ACHN (cell line): ENCODE data around the gene VIM.

Experiments used
- DNase-seq: peaks from one replicate; pipeline ENCODE4 v3.0.0-alpha.2; 2015
- in situ Hi-C: cut with HindIII; loops from 2 replicates; pipeline ENCODE4 v1.10.0; 2017; ENCODE audit warnings: low sequenced_read_pairs, low pct_ligation_motif_present, low pct_unique_long_range_greater_than_20kb

The VIM gene

DNA sequence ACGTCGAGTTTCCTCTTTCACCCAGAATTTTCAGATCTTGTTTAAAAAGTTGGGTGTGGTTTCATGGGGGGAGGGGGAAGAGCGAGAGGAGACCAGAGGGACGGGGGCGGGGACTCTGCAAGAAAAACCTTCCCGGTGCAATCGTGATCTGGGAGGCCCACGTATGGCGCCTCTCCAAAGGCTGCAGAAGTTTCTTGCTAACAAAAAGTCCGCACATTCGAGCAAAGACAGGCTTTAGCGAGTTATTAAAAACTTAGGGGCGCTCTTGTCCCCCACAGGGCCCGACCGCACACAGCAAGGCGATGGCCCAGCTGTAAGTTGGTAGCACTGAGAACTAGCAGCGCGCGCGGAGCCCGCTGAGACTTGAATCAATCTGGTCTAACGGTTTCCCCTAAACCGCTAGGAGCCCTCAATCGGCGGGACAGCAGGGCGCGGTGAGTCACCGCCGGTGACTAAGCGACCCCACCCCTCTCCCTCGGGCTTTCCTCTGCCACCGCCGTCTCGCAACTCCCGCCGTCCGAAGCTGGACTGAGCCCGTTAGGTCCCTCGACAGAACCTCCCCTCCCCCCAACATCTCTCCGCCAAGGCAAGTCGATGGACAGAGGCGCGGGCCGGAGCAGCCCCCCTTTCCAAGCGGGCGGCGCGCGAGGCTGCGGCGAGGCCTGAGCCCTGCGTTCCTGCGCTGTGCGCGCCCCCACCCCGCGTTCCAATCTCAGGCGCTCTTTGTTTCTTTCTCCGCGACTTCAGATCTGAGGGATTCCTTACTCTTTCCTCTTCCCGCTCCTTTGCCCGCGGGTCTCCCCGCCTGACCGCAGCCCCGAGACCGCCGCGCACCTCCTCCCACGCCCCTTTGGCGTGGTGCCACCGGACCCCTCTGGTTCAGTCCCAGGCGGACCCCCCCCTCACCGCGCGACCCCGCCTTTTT, at the start of gene VIM:
TSS of gene VIM (plus strand) at position 151 of the 925 bp plus-strand sequence. CDS start 1,182 bp downstream, outside the sequence.
- peak; percentile 94 for DNase-seq
- in situ Hi-C loops: loop anchor here (25.0 kb wide), 1 partner anchor 366 kb away; no protein-coding TSS in a partner anchor

DNA sequence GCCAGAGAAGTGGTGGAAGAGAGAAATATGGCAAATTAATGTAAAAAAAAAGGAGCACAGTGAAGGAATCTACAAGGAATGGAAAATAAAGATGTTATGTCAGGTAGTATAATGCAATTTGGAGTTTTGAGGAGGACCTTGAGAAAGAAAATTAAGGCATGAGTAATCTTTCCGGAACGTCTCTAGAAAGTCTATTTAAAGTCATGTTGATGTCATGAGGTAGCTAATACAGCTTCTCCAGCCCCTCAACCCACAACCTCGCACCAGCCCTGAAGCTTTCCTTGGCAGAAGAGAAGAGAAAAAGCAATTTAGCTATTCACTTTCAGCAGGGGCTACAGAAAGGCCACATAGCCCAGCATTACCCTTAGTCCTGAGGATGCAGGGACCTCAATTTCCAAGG, 49.0 kb upstream of the VIM start:
- DNase-seq: no peak
- in situ Hi-C loops: no loop called here

DNA sequence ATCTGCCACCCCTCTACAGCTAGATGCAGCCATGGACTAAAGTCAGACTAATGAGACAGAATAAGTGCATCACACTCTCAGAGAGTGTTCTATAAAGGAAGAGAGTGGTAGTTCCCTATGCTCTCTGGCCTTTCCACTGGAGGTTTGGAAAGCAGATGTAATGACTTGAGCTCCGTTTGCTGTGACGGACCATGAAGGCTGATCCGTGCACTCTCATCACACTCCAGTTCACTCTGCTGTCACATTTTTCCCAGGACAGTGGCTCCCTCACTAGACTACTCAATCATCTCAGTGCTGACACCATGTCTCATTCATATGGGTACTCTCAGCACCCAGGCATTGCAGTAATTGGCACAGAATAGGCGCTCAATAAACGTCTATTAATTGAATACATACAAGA, 46.9 kb upstream of the VIM start:
- in situ Hi-C loops: no loop called here
- DNase-seq: no peak

DNA sequence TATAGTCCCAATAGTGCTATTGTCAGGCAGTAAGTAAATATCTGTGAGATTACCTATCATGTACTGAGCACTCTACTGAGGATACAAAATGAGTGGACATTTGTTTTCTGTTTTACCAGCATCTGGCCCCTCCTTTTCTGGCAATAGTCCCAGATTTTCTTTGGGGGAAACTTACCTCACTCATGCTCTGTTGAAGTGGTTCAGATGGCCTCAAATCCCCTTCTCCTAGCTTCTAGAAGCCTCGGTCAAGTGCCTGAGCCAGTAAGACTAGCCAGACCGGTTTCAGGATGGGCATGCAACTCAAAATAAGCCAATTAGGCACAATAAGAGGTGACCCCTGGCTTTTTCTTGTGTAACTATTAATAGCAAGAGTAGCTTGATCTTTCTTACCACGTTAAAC, 46.3 kb upstream of the VIM start:
- in situ Hi-C loops: no loop called here
- DNase-seq: no peak

DNA sequence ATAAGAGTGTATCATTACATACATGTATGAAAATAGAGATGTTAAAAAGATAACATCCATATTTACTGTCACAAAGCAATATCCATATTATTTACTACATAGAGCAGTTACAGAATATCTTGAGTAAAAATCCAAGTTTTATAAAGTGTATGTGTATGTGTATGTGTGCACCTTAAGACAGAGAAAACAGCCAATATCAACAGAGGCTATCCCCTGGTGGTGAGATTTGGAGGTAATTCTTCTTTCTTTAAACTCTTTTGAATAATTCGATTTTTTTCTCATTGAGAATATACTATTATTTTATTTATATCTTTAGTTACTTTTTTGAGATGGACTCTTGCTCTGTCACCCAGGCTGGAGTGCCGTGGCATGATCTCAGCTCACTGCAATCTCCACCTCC, 44.9 kb upstream of the VIM start:
- in situ Hi-C loops: no loop called here
- DNase-seq: no peak

DNA sequence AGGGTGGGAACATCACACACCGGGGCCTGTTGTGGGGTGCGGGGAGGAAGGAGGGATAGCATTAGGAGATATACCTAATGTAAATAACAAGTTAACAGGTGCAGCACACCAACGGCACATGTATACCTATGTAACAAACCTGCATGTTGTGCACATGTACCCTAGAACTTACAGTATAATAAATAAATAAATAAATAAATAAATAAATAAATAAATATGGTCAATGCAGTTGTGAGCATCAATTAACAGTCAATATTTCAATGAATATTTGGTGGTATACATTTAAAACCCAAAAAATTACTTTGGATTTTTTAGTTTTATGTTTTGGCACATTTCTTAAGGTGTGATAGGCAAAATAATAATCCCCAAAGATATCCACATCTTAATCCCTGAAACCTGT, 42.2 kb upstream of the VIM start:
- DNase-seq: no peak
- in situ Hi-C loops: no loop called here

DNA sequence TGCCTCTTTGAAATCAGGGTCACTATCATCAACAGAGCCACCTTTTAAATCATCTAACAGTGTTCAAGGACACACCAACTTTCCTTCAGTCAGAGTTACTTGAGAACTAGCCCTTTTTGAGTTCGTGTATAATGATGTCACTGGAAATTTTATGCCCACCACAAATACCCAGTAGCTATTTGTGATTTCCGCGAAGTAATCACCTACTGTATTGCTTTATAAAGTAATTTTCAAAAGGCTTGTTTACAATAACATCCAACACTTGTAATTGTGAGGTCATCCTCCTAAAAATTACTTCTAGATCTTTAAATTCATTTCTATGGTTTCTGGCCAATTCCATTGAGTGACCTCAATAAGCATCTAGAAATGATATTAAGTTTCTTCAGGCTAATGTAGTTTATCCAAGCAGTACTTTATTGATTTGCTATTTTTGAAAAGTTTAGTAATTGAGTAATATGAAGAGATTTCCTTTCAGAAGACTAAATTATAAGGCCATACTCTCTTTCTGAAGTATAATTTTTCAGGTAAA, 39.3 kb upstream of the VIM start:
- in situ Hi-C loops: no loop called here
- no peak for DNase-seq

DNA sequence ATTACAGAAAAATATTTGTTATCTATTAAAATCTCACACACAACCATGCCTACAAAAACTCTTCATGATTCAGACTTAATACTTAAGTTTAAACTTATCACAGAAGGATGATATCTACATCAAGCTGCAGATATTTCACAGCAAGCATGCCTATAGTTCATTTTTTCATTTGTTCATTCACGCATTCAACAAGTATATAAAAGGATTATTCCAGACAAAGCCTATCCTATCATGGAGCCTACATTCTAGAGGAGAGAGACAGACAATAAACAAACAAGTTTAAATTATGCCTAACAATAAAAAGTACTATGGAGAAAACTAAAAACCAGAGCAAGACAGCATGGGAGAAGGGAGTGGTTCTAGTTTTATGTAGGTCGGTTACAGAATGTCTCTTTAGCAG, 37.4 kb upstream of the VIM start:
- no peak for DNase-seq
- in situ Hi-C loops: no loop called here

DNA sequence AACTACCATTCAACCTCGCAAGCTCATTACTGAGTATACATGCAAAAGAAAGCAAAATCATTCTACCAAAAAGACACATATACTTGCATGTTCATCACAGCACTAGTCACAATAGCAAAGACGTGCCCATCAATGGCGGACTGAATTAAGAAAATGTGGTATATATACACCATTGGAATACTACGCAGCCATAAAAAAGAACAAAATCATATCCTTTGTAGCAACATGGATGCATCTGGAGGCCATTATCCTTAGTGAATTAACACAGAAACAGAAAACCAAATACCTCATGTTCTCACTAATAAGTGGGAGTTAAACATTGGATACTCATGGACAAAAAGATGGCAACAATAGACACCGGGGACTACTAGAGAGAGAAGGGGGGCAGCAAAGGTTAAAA, 33.0 kb upstream of the VIM start:
- DNase-seq: no peak
- in situ Hi-C loops: no loop called here

DNA sequence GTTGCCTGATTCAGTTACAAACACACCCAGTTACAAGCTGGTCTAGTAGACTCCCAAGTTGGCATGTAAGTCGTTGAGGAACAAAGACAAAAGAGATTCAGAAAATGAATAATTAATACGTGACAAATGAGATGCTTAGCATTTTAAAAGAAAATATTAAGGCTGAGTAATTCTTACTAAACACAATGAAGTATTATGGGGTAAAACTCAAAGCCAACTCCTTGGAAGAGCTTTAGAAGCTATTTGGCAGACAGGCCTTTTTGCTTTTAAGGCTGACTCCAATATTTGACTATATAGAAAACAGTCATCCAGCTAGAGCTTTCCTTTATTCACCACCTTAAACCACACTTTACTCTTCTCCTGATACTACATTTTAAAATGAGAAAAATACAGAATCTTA, 32.0 kb upstream of the VIM start:
- no peak for DNase-seq
- in situ Hi-C loops: no loop called here

DNA sequence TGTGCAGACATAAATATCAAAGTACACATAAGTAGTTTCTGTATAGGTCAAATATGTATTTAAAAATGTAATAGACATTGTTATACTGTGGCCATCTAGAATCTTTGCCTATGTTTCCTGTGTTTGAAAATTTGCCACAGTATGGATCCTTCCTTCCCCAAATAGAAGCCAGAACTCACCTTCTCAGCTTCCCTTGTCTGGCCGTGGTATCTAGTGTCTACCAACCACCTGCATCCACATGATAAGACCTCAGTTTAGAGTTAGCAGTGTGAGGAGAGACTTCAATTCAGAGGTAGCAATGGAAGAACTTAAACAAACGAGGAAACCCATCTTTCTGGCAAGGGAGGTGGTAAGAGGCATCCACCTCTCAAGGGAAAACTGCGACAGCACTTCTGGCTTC, 31.5 kb upstream of the VIM start:
- in situ Hi-C loops: no loop called here
- no peak for DNase-seq

DNA sequence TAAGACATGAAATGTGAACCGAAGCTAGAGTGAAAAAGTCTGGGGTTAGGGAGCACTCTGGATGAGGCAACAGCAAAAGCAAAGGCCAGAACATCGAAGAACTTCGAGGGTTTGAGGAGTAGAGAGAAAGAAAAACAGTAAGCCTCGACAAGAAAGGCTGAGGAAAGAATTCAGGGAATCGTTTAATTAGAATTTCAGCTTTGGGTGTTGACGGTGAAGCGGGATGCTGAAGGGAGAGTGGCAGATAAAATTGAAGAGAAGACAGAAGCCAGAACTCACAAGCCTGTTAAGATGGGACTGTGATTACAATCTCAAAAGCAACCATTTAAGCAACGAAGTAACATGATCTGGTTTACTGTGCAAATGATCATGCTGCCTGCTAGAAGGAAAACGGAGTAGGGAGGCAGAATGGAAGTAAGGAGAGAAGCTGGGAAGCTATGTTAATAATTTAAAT, 28.7 kb upstream of the VIM start:
- in situ Hi-C loops: no loop called here
- no peak for DNase-seq

DNA sequence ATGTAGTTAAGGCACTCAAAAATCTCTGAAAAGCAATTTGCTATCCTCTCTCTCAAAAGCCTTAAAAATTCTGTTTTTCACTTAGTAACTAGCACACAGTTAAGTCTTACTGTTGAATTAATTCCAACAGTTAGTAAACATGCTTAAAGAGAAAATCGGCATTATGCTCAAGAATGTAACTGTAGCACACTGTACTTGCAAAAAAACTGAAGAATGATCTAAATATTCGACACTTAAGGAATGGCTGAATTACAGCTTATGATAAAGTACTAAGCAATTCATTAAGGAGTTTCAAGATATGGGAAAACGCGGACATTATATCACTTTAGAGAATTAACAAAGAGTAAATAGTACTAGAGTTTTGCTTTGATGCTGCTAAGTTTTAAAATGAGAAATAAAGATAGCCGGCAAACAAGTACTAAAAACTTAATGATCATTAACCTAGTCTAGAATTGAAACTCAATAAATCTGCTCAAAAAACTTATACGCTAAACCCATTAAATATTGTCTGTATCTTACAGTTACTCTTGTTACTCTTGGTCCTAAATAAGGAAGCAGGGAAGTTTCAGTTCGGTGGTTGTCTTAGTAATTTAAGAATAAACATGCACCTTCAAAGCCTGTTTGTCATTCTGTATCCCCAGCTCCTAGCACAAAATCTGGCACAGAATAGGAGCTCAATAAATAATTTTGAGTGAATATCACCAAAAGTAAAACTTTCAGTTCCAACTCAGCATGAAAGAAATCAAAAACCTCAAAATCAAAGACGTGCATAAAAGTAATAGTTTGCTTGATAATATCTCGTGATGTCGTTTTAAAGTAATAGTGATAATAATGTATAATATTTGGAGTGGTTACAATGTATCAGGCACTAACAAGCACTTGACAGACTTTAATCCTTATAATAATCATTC, 27.8 kb upstream of the VIM start:
- in situ Hi-C loops: no loop called here
- DNase-seq: no peak

DNA sequence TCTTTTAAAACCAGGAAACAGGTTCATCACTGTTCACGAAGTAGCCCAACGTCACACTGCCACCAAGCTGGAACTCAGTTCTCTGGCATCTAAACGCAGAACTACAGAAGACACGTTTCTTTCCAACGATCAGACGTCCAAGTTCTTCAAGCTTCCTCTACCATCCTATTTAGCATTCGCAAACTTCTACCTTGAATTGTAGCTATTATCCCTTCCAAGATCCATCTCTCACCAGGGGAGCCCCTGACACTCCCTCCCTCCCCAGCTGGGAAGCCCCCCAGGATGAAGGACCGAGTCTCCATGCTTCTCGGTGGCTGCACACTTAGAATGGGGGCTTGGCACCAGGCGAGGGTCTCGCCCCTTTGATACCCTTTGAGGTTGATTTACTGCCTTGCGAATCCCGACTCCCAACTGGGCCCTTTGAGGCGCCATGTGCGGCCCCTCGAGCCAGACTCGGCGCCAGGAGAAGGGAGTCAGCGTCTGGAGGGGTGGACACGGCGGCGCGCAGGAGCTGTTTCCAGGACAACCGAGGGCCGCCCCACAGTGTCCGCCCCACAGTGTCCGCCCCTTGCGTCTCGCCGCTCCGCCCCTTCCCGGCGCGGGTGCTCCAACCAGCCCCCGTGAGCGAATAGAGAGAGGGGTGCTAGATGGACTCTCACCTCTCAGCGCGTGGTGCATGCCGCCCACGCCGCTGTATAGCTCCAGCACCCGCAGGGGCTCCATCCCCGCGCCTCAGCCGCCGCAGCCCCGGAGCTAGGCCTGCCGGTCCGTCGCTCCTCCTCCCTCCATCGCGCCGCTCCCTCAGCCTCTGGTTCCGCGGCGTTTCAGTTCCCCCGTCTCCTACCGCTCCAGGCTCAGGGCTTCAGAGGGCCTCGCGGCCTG, 26.9 kb upstream of the VIM start, which contains the start of gene TRDMT1:
TSS of gene TRDMT1 (minus strand) at position 761 of the 882 bp plus-strand sequence. CDS start at position 723, 38 bp downstream.
- in situ Hi-C loops: no loop called here
- peak; percentile 85 for DNase-seq

DNA sequence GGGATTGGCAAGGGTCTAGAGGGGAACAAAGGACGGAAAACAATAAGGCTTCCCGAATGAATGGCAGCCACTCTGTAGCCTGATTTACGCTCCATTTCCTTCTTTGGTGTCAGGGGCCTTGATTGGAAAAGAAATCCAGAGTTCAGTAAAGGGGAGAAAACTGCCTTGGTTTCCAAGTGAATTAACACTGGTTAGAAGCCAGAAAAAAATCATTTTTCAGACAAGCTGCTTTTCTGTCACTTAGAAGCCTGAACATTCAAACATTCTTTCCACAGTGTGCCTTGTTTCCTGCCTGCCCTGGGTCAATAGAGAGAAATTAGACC, 26.3 kb upstream of the VIM start:
- in situ Hi-C loops: no loop called here
- no peak for DNase-seq

DNA sequence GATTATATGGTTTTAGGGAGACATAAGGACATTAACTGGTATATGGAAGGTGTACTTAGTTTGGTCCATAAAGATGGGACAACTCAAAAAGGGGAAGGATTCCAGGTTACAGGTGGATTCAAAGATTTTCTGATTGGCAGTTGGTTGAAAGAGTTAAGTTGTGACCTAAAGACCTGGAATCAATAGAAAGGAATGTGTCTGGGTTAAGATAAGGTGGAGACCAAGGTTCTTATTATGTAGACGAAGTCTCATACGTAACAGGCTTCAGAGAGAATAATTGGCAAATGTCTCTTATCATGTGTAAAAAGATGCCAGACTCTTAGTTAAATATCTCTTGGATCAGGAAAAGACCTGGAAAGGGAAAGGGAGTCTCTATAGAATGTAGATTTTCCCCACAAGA, 25.5 kb upstream of the VIM start:
- in situ Hi-C loops: no loop called here
- no peak for DNase-seq

DNA sequence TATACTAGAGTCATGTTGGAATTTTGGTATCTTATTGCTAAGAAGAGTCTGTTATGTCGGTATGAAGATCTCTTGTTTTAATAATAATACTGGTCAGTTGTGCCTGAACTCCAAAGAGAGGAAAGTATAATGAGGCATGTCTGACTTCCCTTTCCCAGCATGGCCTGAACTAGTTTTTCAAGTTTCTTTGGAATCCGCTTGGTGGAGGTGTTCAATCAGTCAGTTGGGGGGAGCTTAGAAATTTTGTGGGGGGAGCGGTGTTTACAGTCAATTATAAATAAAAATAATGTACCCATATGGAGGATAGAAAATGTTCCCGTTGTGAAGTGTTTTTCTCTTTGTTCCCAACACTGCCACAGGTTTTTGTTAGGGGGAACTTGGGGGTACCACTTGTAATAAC, 25.0 kb upstream of the VIM start:
- in situ Hi-C loops: no loop called here
- DNase-seq: no peak

DNA sequence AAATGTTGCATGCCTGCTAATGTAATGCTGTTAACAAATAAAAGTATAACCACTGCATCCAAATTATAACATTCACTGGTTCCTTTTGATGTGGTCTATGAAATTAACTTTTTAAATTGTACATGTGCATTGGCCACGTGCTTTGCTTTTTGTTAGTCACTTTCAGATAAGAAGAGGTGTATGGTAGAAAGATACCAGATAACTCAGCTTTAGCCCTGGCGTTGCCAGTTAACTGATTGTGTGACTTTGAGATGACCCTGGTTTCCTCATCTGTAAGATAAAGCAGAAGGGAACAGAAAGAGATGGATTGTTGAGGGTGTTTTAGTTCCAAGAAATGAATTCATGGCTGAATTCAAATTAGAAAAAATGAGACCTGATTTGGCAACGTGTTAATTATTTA, 24.6 kb upstream of the VIM start:
- no peak for DNase-seq
- in situ Hi-C loops: no loop called here
